Measurements from ENCODE around the gene CMIP. TPM values are rescaled to one million over a fixed set of nuclear protein-coding genes. Genes with fewer than 3 reads are reported as not detected.
A peak's percentile ranks its signal among the peaks of the same experiment; 100 is the strongest.

Gene CMIP
- total RNA-seq, 2 donors from 2014 or later: 7.7 to 19.2 TPM

DNA sequence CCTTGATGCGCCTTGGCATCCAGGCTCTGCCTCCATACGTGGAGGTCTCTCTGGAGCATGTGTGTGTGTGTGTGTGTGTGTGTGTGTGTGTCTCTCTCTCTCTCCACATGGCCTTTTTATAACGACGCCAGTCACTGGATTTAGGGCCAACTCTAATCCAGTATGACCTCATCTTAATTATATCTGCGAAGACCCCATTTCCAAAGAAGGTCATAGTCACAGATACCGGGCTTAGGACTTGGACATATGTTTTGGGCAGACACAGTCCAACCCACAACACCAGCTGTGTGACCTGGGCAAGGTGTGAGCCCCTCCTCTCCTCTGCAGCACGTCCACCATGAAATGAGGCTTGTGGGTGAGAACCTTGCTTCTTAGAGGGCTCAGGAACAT is 196.1 kb downstream of the CMIP start:
- Histone ChIP-seq H3K27ac (no peak overlapping the region), H3K4me1 (peaks cover 0 to 18% of the 10 kb centered on the region in 2 donors), H3K4me3 (no peak overlapping the region), H3K9me3 (no peaks in the 10 kb centered on the region), H3K27me3 (no peaks in the 10 kb centered on the region), H3K36me3 (no peaks in the 10 kb centered on the region)
- no peak for DNase-seq (ENCODE audit: low spot score)
- TF ChIP-seq, protein P1, sequence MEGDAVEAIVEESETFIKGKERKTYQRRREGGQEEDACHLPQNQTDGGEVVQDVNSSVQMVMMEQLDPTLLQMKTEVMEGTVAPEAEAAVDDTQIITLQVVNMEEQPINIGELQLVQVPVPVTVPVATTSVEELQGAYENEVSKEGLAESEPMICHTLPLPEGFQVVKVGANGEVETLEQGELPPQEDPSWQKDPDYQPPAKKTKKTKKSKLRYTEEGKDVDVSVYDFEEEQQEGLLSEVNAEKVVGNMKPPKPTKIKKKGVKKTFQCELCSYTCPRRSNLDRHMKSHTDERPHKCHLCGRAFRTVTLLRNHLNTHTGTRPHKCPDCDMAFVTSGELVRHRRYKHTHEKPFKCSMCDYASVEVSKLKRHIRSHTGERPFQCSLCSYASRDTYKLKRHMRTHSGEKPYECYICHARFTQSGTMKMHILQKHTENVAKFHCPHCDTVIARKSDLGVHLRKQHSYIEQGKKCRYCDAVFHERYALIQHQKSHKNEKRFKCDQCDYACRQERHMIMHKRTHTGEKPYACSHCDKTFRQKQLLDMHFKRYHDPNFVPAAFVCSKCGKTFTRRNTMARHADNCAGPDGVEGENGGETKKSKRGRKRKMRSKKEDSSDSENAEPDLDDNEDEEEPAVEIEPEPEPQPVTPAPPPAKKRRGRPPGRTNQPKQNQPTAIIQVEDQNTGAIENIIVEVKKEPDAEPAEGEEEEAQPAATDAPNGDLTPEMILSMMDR (IDR thresholded peaks at IDR 0.05): no peak

DNA sequence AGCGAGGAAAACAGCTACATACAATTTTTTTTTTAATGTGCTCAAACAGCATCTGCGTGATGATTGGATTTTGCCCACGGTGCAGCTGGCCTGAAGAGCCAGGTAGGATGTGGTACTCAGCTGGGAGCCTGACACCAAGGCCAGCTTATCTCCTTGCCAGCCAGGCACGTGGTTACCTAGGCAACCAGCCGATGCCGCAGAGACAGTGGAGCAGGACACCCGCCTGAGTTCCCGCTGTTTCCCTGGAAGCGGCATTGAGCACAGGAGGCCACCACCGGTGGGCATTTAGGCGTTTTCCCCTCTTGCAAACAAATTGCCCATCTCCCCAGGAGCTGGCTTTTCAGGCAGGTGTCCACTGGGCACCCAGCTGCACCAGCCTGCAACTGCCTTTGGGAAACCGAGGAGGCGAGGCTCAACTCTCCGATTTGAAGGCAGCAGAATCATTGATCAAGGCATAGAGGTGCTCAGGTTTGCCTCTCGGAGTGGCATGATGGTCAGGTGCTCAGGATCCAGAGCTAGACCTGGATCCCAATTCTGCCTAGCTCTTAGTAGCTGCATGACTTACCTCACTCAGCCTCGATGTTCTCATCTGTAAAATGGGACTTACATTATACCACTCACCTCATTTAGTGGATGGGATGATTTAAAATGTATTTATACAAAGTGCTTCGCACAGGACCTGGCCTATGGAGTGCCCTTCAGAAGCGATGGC is 196.9 kb downstream of the CMIP start:
- Histone ChIP-seq H3K9me3 (no peaks in the 10 kb centered on the region), H3K4me1 (peaks cover 0 to 22% of the 10 kb centered on the region in 2 donors), H3K36me3 (no peaks in the 10 kb centered on the region), H3K4me3 (no peak overlapping the region), H3K27me3 (no peaks in the 10 kb centered on the region), H3K27ac (no peak overlapping the region)
- DNase-seq (ENCODE audit: low spot score): no peak
- TF ChIP-seq, protein P1 (IDR thresholded peaks at IDR 0.05): no peak

DNA sequence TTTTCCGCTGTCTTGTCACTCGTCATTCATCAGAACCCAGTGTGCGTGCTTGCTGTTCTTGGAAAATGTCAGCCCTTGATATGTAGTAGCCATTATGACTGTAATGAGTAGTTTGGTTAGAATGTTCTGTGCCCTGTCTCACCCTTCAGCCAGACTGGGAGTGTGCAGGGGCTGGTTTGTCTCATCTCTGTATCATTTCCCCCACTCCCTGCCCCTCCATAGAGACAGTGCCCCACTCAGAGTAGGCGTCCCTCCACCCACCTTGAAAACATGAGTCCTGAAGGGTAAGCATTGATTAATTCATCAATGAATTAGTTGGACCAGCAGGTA is 197.5 kb downstream of the CMIP start:
- no peak overlapping the region for H3K27ac ChIP-seq
- H3K27me3 ChIP-seq: no peaks in the 10 kb centered on the region
- no peaks in the 10 kb centered on the region for H3K36me3 ChIP-seq
- TF ChIP-seq, protein P1 (IDR thresholded peaks at IDR 0.05): no peak
- H3K9me3 ChIP-seq: no peaks in the 10 kb centered on the region
- peaks cover 0 to 22% of the 10 kb centered on the region in 2 donors for H3K4me1 ChIP-seq
- no peak for DNase-seq (ENCODE audit: low spot score)
- no peak overlapping the region for H3K4me3 ChIP-seq

DNA sequence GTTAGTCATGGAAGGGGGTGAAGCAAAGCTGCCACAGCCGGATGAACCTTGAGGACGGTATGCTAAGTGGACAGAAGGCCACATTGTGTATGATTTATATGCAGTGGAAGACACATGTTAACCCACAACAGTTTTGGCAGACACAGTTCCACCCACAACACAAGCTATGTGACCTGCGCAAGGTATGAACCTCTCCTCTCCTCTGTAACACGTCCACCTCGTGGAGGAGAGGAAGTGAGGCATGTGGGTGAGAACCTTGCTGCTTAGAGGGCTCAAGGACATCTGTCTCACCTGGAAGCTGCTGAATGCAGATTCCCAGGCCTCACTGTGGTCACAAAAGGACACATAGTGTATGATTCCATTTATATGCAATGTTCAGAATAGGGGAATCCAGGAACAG is 198.3 kb downstream of the CMIP start:
- TF ChIP-seq, protein P1 (IDR thresholded peaks at IDR 0.05): no peak

DNA sequence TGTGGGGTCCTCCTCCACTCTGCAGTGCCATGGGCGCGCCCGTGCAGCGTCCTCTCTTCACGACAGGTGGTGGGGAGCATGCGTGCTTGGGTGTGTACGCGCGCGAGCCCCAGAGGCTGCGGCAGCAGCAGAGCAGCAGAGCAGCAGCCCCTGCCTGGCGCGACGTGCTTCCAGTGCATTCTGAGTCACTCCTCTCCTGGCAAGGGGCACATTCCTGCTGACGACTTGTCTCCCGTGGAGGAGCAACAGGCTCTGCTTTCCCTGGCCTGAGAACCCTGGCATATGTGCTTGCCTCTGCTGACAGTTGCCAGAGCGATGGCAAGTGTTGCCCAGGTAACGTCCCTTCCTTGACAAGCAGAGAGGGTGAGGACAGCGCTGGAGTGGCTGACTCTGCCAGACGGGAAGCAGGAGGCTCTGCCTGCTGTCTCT is 200.7 kb downstream of the CMIP start:
- Histone ChIP-seq H3K27ac (no peak overlapping the region), H3K4me3 (peak overlapping the region in 1 of 2 donors; percentile 11), H3K4me1 (peaks cover 0 to 12% of the 10 kb centered on the region in 2 donors), H3K36me3 (no peaks in the 10 kb centered on the region), H3K27me3 (no peaks in the 10 kb centered on the region), H3K9me3 (no peaks in the 10 kb centered on the region)
- TF ChIP-seq, protein P1 (IDR thresholded peaks at IDR 0.05): no peak
- DNase-seq (ENCODE audit: low spot score): peak; percentile 70

More for the DNA sequence above, 198.3 kb downstream of the CMIP start:
- peaks cover 0 to 22% of the 10 kb centered on the region in 2 donors for H3K4me1 ChIP-seq
- no peaks in the 10 kb centered on the region for H3K36me3 ChIP-seq
- no peaks in the 10 kb centered on the region for H3K9me3 ChIP-seq
- H3K4me3 ChIP-seq: no peak overlapping the region
- no peak overlapping the region for H3K27ac ChIP-seq
- no peak for DNase-seq (ENCODE audit: low spot score)
- H3K27me3 ChIP-seq: no peaks in the 10 kb centered on the region

DNA sequence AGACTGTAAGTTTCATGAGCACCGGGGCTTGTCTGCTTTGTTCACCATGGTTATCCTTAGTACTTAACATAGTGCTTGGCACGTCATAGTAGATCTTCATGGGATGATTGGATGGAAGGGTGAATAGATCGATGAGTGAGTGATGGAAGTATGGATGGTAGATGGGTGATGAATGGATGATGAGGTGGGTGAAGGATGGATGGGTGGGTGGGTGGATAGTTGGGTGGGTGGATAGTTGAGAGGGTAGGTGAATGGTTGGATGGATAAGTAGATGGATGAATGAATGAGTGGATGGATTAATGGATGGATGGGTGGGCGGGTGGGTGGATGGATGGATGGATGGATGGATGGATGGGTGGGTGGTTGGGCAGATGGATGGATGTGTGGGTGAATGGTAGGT is 201.3 kb downstream of the CMIP start:
- Histone ChIP-seq H3K27me3 (no peaks in the 10 kb centered on the region), H3K4me3 (no peak overlapping the region), H3K36me3 (no peaks in the 10 kb centered on the region), H3K27ac (no peak overlapping the region), H3K9me3 (no peaks in the 10 kb centered on the region), H3K4me1 (peaks cover 0 to 17% of the 10 kb centered on the region in 2 donors)
- no peak for DNase-seq (ENCODE audit: low spot score)
- TF ChIP-seq, protein P1 (IDR thresholded peaks at IDR 0.05): no peak

All from right atrium auricular region (tissue), 2 donors.